Esophagus squamous epithelium (tissue), 4 donors: ENCODE measurements around the gene JARID2.

Experiments used
- POLR2A ChIP-seq, 4 donors: fragments of 450-650 bp; IDR thresholded peaks; one replicate each; pipeline ENCODE4 v1.6.1; 2017; ENCODE audit warnings: antibody characterized with exemption in 4 of 4, mild to moderate bottlenecking in 4 of 4, moderate library complexity in 3 of 4
- TF ChIP-seq, protein P1 (sequence below), 6 experiments: fragments of 450-650 bp in 4 of 6; fragments of 200-600 bp in 2 of 6; sonication (generic) in 2 of 6; IDR thresholded peaks; one replicate each; pipeline ENCODE4 v1.5.1; 2016 to 2019; ENCODE audit warnings: antibody characterized with exemption in 6 of 6, mild to moderate bottlenecking in 4 of 6, moderate library complexity in 4 of 6

DNA sequence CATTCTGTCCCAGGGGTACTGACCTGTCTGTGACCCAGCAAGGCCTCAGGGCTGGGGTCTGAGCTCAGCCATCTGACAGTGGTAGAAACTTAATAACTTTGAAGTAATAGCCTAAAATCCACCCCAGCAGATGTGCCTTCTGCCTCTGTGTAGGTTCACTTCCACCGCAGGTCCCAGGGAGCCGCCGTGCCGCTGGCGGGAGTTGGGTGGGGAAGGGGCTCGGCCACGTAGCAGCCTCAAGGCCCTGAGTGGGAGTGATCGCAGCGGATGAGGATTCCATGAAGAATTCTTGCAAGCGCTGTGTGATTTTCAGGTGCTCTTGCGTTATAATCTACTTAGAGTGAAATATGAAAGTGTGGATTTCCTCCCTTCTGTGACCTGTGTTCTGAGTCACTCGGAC is 253.3 kb downstream of the JARID2 start:
- TF ChIP-seq, protein P1, sequence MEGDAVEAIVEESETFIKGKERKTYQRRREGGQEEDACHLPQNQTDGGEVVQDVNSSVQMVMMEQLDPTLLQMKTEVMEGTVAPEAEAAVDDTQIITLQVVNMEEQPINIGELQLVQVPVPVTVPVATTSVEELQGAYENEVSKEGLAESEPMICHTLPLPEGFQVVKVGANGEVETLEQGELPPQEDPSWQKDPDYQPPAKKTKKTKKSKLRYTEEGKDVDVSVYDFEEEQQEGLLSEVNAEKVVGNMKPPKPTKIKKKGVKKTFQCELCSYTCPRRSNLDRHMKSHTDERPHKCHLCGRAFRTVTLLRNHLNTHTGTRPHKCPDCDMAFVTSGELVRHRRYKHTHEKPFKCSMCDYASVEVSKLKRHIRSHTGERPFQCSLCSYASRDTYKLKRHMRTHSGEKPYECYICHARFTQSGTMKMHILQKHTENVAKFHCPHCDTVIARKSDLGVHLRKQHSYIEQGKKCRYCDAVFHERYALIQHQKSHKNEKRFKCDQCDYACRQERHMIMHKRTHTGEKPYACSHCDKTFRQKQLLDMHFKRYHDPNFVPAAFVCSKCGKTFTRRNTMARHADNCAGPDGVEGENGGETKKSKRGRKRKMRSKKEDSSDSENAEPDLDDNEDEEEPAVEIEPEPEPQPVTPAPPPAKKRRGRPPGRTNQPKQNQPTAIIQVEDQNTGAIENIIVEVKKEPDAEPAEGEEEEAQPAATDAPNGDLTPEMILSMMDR (IDR thresholded peaks at IDR 0.05) = no peak
- no peak for TF ChIP-seq POLR2A (IDR thresholded peaks at IDR 0.05)
